HepG2 (cell line): Measurements from ENCODE around the gene CCDC183. TPM values are rescaled to one million over a fixed set of nuclear protein-coding genes. Genes with fewer than 3 reads are reported as not detected.
A peak's percentile ranks its signal among the peaks of the same experiment; 100 is the strongest.

ENCODE experiments used
- CBX5 ChIP-seq: sonication (generic); formaldehyde crosslinking; IDR thresholded peaks from 2 replicates; pipeline ENCODE4 v1.4.0; 2020; ENCODE audit warnings: missing genetic modification reagents, borderline replicate concordance
- EZH2 ChIP-seq: conservative IDR thresholded peaks from 2 replicates; pipeline ENCODE4 v1.6.1; 2012; ENCODE audit warnings: mild to moderate bottlenecking, low read depth, low read length, moderate library complexity
- GABPB1 ChIP-seq: IDR thresholded peaks from 2 replicates; pipeline ENCODE4 v1.6.1; 2016; ENCODE audit warnings: mild to moderate bottlenecking, missing genetic modification reagents, moderate library complexity, missing compliant biosample characterization
- HNF4G ChIP-seq, 2 experiments: sonication (generic) in 1 of 2; formaldehyde crosslinking in 1 of 2; IDR thresholded peaks; 2 replicates each; pipeline versions ENCODE4 v1.4.0 to v1.6.1; 2011 to 2020; ENCODE audit warnings: borderline replicate concordance in 2 of 2, low read depth in 2 of 2, mild to moderate bottlenecking in 2 of 2, low read length in 1 of 2, missing genetic modification reagents in 1 of 2, moderate library complexity in 1 of 2
- KLF12 ChIP-seq: sonication (generic); formaldehyde crosslinking; IDR thresholded peaks from 2 replicates; pipeline ENCODE4 v1.4.0; 2020; ENCODE audit warnings: missing genetic modification reagents, borderline replicate concordance
- MED1 ChIP-seq: sonication (generic); formaldehyde crosslinking; IDR thresholded peaks from 2 replicates; pipeline ENCODE4 v1.4.0; 2020; ENCODE audit warnings: missing genetic modification reagents
- MEF2D ChIP-seq: sonication (generic); formaldehyde crosslinking; IDR thresholded peaks from 2 replicates; pipeline ENCODE4 v1.5.1; 2020; ENCODE audit warnings: mild to moderate bottlenecking, missing genetic modification reagents
- MLLT10 ChIP-seq: sonication (generic); formaldehyde crosslinking; IDR thresholded peaks from 2 replicates; pipeline ENCODE4 v1.4.0; 2020; ENCODE audit warnings: missing genetic modification reagents
- NR2C2 ChIP-seq: sonication (generic); formaldehyde crosslinking; IDR thresholded peaks from 2 replicates; pipeline ENCODE4 v1.4.0; 2020; ENCODE audit warnings: missing genetic modification reagents, mild to moderate bottlenecking, moderate library complexity, borderline replicate concordance
- NR2F2 ChIP-seq: IDR thresholded peaks from 2 replicates; pipeline ENCODE4 v1.6.1; 2012; ENCODE audit warnings: low read depth, inconsistent platforms, borderline replicate concordance
- PAF1 ChIP-seq: IDR thresholded peaks from 2 replicates; pipeline ENCODE4 v1.6.1; 2016; ENCODE audit warnings: missing genetic modification reagents, missing compliant biosample characterization
- SIN3B ChIP-seq: fragments of 150-350 bp; IDR thresholded peaks from 2 replicates; pipeline ENCODE4 v1.6.1; 2014; ENCODE audit warnings: low read length
- SRSF9 ChIP-seq: fragments of 200-400 bp; formaldehyde crosslinking; IDR thresholded peaks from 2 replicates; pipeline ENCODE4 v1.6.1; 2018; ENCODE audit warnings: borderline replicate concordance, mild to moderate bottlenecking, low read depth, low read length; ENCODE audit not compliant: insufficient read depth, poor library complexity, severe bottlenecking
- ZBTB21 ChIP-seq: sonication (generic); formaldehyde crosslinking; IDR thresholded peaks from 2 replicates; pipeline ENCODE4 v1.4.0; 2020; ENCODE audit warnings: missing genetic modification reagents
- ZFP62 ChIP-seq: sonication (generic); formaldehyde crosslinking; IDR thresholded peaks from 2 replicates; pipeline ENCODE4 v1.4.0; 2020; ENCODE audit warnings: missing genetic modification reagents
- ZNF101 ChIP-seq: sonication (generic); formaldehyde crosslinking; IDR thresholded peaks from 2 replicates; pipeline ENCODE4 v1.4.0; 2020; ENCODE audit warnings: mild to moderate bottlenecking, low read depth, missing genetic modification reagents, borderline replicate concordance
- ZNF337 ChIP-seq: sonication (generic); formaldehyde crosslinking; IDR thresholded peaks from 2 replicates; pipeline ENCODE4 v1.5.1; 2020; ENCODE audit warnings: missing genetic modification reagents, low read depth, mild to moderate bottlenecking, borderline replicate concordance
- ZNF547 ChIP-seq: sonication (generic); formaldehyde crosslinking; IDR thresholded peaks from 2 replicates; pipeline ENCODE4 v1.5.1; 2020; ENCODE audit warnings: mild to moderate bottlenecking, missing genetic modification reagents
- ZNF703 ChIP-seq: sonication (generic); formaldehyde crosslinking; IDR thresholded peaks from 2 replicates; pipeline ENCODE4 v1.5.1; 2020; ENCODE audit warnings: missing genetic modification reagents, mild to moderate bottlenecking, moderate library complexity, borderline replicate concordance
- polyA plus RNA-seq, 8 experiments: library from polyadenylated mRNA; depleted of rRNA in 3 of 8; stranded (reverse) in 7 of 8; unstranded in 1 of 8; fragments of >200 nt; fragmentation: Illumina TruSeq in 4 of 8; extraction: Trizol in 4 of 8; gene quantifications; 2 replicates each; pipeline versions ENCODE4 v1.2.1 to v1.2.3, GENCODE V29; 2011 to 2016; ENCODE audit warnings: low read depth in 4 of 8, missing spikeins in 1 of 8, mixed read lengths in 1 of 8; ENCODE audit not compliant: insufficient read depth in 1 of 8
- total RNA-seq, 5 experiments: library from RNA; depleted of rRNA; stranded (reverse); fragments of >200 nt; fragmentation: Illumina TruSeq; extraction: Trizol; gene quantifications; 2 replicates each; pipeline ENCODE4 v1.2.3, GENCODE V29; 2016; ENCODE audit warnings: low read depth in 1 of 5
- TF ChIP-seq, protein P1 (sequence below): sonication (generic); formaldehyde crosslinking; IDR thresholded peaks from 2 replicates; pipeline ENCODE4 v1.4.0; 2020; ENCODE audit warnings: missing genetic modification reagents
- TF ChIP-seq, protein P2 (sequence below): sonication (generic); formaldehyde crosslinking; IDR thresholded peaks from 2 replicates; pipeline ENCODE4 v1.8.0; 2022; ENCODE audit warnings: mild to moderate bottlenecking, missing genetic modification reagents; ENCODE audit not compliant: insufficient replicate concordance
- TF ChIP-seq, protein P3 (sequence below): sonication (generic); formaldehyde crosslinking; IDR thresholded peaks from 2 replicates; pipeline ENCODE4 v1.4.0; 2020; ENCODE audit warnings: mild to moderate bottlenecking, low read depth, missing genetic modification reagents
- TF ChIP-seq, protein P4 (sequence below): IDR thresholded peaks from 2 replicates; pipeline ENCODE4 v1.6.1; 2016; ENCODE audit warnings: low read depth

Gene CCDC183
- total and polyA plus RNA-seq, 2 of the 13 experiments (the other 11 are each of a cell fraction or from before 2014, with no cell fraction given) = 5.0 to 66.4 TPM

DNA sequence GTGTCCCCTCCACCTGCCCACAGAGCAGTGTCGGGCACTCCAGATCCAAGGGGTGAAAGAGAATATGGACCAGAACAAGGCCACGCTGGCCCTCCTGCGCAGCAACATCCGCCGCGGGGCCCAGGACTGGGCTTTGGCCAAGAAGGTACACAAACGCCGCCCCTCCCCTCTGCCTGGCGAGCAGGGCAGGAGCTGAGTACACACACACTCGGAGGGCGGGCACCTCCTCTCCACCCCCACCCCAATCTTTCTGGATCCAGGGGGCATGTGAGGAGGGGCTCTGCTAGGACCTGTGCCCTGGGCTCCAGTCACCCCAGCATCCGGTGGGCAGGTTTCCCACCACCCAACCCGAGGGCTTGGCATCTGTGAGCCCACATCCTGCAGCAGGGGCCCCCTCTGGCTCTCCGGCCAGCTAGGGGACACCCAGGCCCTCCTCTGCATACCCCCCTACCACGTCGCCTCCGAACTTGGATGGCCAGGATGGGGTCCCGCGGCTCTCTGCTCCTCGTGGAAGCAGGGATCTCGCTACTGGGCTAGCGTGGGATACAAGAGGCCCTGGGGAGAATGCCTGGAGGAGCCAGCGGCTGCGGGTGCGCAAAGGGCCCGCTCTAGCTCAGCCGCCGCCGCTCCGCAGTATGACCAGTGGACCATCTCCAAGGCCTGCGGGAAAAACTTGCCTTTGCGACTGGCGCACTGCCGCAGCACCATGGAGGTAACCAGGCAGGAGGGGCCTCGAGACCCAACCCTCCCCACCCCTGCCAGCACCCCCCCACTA, 3.1 kb downstream of the CCDC183 start (continued):
- TF ChIP-seq GABPB1 = peak; percentile 84
- no peak for TF ChIP-seq HNF4G (IDR thresholded peaks at IDR 0.05; ENCODE audit: borderline replicate concordance, low read depth, low read length)
- no peak; the same call in 1 of the 2 replicates for TF ChIP-seq HNF4G (CRISPR knock-in tag; IDR thresholded peaks at IDR 0.05; ENCODE audit: borderline replicate concordance, low read depth)
- no peak for TF ChIP-seq SIN3B
- no peak for TF ChIP-seq SRSF9
- TF ChIP-seq, protein P1, sequence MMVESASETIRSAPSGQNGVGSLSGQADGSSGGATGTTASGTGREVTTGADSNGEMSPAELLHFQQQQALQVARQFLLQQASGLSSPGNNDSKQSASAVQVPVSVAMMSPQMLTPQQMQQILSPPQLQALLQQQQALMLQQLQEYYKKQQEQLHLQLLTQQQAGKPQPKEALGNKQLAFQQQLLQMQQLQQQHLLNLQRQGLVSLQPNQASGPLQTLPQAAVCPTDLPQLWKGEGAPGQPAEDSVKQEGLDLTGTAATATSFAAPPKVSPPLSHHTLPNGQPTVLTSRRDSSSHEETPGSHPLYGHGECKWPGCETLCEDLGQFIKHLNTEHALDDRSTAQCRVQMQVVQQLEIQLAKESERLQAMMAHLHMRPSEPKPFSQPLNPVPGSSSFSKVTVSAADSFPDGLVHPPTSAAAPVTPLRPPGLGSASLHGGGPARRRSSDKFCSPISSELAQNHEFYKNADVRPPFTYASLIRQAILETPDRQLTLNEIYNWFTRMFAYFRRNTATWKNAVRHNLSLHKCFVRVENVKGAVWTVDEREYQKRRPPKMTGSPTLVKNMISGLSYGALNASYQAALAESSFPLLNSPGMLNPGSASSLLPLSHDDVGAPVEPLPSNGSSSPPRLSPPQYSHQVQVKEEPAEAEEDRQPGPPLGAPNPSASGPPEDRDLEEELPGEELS = peak; percentile 90
- TF ChIP-seq, protein P2, sequence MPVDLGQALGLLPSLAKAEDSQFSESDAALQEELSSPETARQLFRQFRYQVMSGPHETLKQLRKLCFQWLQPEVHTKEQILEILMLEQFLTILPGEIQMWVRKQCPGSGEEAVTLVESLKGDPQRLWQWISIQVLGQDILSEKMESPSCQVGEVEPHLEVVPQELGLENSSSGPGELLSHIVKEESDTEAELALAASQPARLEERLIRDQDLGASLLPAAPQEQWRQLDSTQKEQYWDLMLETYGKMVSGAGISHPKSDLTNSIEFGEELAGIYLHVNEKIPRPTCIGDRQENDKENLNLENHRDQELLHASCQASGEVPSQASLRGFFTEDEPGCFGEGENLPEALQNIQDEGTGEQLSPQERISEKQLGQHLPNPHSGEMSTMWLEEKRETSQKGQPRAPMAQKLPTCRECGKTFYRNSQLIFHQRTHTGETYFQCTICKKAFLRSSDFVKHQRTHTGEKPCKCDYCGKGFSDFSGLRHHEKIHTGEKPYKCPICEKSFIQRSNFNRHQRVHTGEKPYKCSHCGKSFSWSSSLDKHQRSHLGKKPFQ = no peak
- TF ChIP-seq, protein P3, sequence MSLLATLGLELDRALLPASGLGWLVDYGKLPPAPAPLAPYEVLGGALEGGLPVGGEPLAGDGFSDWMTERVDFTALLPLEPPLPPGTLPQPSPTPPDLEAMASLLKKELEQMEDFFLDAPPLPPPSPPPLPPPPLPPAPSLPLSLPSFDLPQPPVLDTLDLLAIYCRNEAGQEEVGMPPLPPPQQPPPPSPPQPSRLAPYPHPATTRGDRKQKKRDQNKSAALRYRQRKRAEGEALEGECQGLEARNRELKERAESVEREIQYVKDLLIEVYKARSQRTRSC = 0 out of 2 replicates have a peak, but pooled peaks have one; percentile 6
- peak; percentile 74; the same call in 1 of the 2 replicates for TF ChIP-seq ZNF703
- TF ChIP-seq ZFP62 = no peak
- no peak; the same call in 1 of the 2 replicates for TF ChIP-seq ZNF101
- no peak for TF ChIP-seq ZNF337
- peak; percentile 30; the same call in 1 of the 2 replicates for TF ChIP-seq NR2C2
- TF ChIP-seq MLLT10 (CRISPR knock-in tag) = no peak
- TF ChIP-seq ZBTB21 (CRISPR knock-in tag) = no peak
- TF ChIP-seq KLF12 = peak; percentile 88; the same call in 1 of the 2 replicates
- TF ChIP-seq MED1 (CRISPR knock-in tag) = peak; percentile 99
- TF ChIP-seq, protein P4, sequence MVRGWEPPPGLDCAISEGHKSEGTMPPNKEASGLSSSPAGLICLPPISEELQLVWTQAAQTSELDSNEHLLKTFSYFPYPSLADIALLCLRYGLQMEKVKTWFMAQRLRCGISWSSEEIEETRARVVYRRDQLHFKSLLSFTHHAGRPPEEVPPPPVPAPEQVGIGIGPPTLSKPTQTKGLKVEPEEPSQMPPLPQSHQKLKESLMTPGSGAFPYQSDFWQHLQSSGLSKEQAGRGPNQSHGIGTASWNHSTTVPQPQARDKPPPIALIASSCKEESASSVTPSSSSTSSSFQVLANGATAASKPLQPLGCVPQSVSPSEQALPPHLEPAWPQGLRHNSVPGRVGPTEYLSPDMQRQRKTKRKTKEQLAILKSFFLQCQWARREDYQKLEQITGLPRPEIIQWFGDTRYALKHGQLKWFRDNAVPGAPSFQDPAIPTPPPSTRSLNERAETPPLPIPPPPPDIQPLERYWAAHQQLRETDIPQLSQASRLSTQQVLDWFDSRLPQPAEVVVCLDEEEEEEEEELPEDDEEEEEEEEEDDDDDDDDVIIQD = peak; percentile 62; the same call in 1 of the 2 replicates
- TF ChIP-seq EZH2 = no peak
- TF ChIP-seq ZNF547 (CRISPR knock-in tag) = peak; percentile 86; the same call in 1 of the 2 replicates
- TF ChIP-seq MEF2D = peak; percentile 87
- no peak for TF ChIP-seq CBX5 (CRISPR knock-in tag)
- TF ChIP-seq PAF1 (CRISPR knock-in tag) = 0 out of 2 replicates have a peak, but pooled peaks have one; percentile 27
- no peak for TF ChIP-seq NR2F2
